Mucosa of stomach (tissue), 1 donor: Measurements from ENCODE around the gene PXDC1.
"Not testable (repeated sequence)": the region's sequence is repeated elsewhere in the genome, so short reads cannot be mapped to it uniquely, and the experiment has no call there.

ENCODE experiments used
- H3K27me3 ChIP-seq: one replicate; pipeline ENCODE4 v1.7.0; 2013; ENCODE audit warnings: mild to moderate bottlenecking, low read length; ENCODE audit not compliant: control insufficient read depth, insufficient read depth
- H3K36me3 ChIP-seq: one replicate; pipeline ENCODE4 v1.7.0; 2013; ENCODE audit warnings: low read length; ENCODE audit not compliant: control insufficient read depth, insufficient read depth
- H3K4me1 ChIP-seq: one replicate; pipeline ENCODE4 v1.7.0; 2013; ENCODE audit warnings: mild to moderate bottlenecking, low read length; ENCODE audit not compliant: control insufficient read depth, insufficient read depth
- H3K4me3 ChIP-seq: one replicate; pipeline ENCODE4 v1.7.0; 2013; ENCODE audit warnings: low read length
- H3K9ac ChIP-seq: one replicate; pipeline ENCODE4 v1.7.0; 2013; ENCODE audit warnings: mild to moderate bottlenecking, low read length, moderate library complexity
- H3K9me3 ChIP-seq: one replicate; pipeline ENCODE4 v1.7.0; 2013; ENCODE audit warnings: mild to moderate bottlenecking, low read length, moderate library complexity; ENCODE audit not compliant: control insufficient read depth
- donor health status: Pancreatic carcinoma.

PXDC1 gene

GRCh38 chr6:3756546-3756945, 5.0 kb upstream of the PXDC1 start:
- Histone ChIP-seq H3K36me3 (no peaks in the 10 kb centered on the region), H3K9me3 (no peaks in the 10 kb centered on the region), H3K4me3 (no peak overlapping the region), H3K27me3 (no peaks in the 10 kb centered on the region), H3K9ac (no peak overlapping the region), H3K4me1 (no peaks in the 10 kb centered on the region)

- Histone ChIP-seq H3K27me3 (no peaks in the 10 kb centered on the region), H3K4me1 (no peaks in the 10 kb centered on the region), H3K4me3 (no peak overlapping the region), H3K9ac (no peak overlapping the region), H3K36me3 (no peaks in the 10 kb centered on the region), H3K9me3 (no peaks in the 10 kb centered on the region)
Measured at GRCh38 chr6:3755637-3756545, 4.4 kb upstream of the PXDC1 start.

GRCh38 chr6:3754776-3755175, 3.3 kb upstream of the PXDC1 start:
- Histone ChIP-seq H3K4me1 (peaks cover 3% of the 10 kb centered on the region), H3K9ac (no peak overlapping the region), H3K4me3 (no peak overlapping the region), H3K27me3 (no peaks in the 10 kb centered on the region), H3K9me3 (no peaks in the 10 kb centered on the region), H3K36me3 (no peaks in the 10 kb centered on the region)

- H3K27me3 ChIP-seq, H3K4me3 ChIP-seq, H3K9me3 ChIP-seq, H3K9ac ChIP-seq, H3K4me1 ChIP-seq, H3K36me3 ChIP-seq: not testable (repeated sequence)
Measured at GRCh38 chr6:3754032-3754725, 2.7 kb upstream of the PXDC1 start.

GRCh38 chr6:3753228-3753835, 1.8 kb upstream of the PXDC1 start:
- Histone ChIP-seq H3K27me3 (no peaks in the 10 kb centered on the region), H3K9me3 (no peaks in the 10 kb centered on the region), H3K9ac (no peak overlapping the region), H3K4me1 (peaks cover 17% of the 10 kb centered on the region), H3K36me3 (no peaks in the 10 kb centered on the region), H3K4me3 (no peak overlapping the region)

GRCh38 chr6:3752531-3753227, 1.2 kb upstream of the PXDC1 start:
- peaks cover 24% of the 10 kb centered on the region for H3K4me1 ChIP-seq
- H3K9ac ChIP-seq = peak overlapping the region; percentile 81
- H3K9me3 ChIP-seq = no peaks in the 10 kb centered on the region
- H3K27me3 ChIP-seq = no peaks in the 10 kb centered on the region
- no peaks in the 10 kb centered on the region for H3K36me3 ChIP-seq
- H3K4me3 ChIP-seq = no peak overlapping the region

- Histone ChIP-seq H3K9ac (peak overlapping the region; percentile 81), H3K4me1 (peaks cover 30% of the 10 kb centered on the region), H3K4me3 (peak overlapping the region; percentile 37), H3K36me3 (no peaks in the 10 kb centered on the region), H3K27me3 (no peaks in the 10 kb centered on the region), H3K9me3 (no peaks in the 10 kb centered on the region)
Measured at GRCh38 chr6:3751730-3752530, 417 bp upstream of the PXDC1 start.

GRCh38 chr6:3750317-3751076, 1.0 kb downstream of the PXDC1 start:
- Histone ChIP-seq H3K27me3 (no peaks in the 10 kb centered on the region), H3K36me3 (peaks cover 5% of the 10 kb centered on the region), H3K4me1 (peaks cover 36% of the 10 kb centered on the region), H3K4me3 (peak overlapping the region; percentile 11), H3K9me3 (no peaks in the 10 kb centered on the region), H3K9ac (peak overlapping the region; percentile 81)

- H3K9me3 ChIP-seq = no peaks in the 10 kb centered on the region
- peaks cover 5% of the 10 kb centered on the region for H3K36me3 ChIP-seq
- peak overlapping the region; percentile 11 for H3K4me3 ChIP-seq
- peaks cover 36% of the 10 kb centered on the region for H3K4me1 ChIP-seq
- no peaks in the 10 kb centered on the region for H3K27me3 ChIP-seq
- peak overlapping the region; percentile 81 for H3K9ac ChIP-seq
Measured at GRCh38 chr6:3749977-3750316, 1.6 kb downstream of the PXDC1 start.

- H3K36me3 ChIP-seq = peaks cover 5% of the 10 kb centered on the region
- no peak overlapping the region for H3K4me3 ChIP-seq
- no peaks in the 10 kb centered on the region for H3K9me3 ChIP-seq
- no peaks in the 10 kb centered on the region for H3K27me3 ChIP-seq
- peaks cover 36% of the 10 kb centered on the region for H3K4me1 ChIP-seq
- peak overlapping the region; percentile 81 for H3K9ac ChIP-seq
Measured at GRCh38 chr6:3749067-3749841, 2.3 kb downstream of the PXDC1 start.
